ENCODE measurements around the gene FNDC11.

Gene FNDC11

DNA sequence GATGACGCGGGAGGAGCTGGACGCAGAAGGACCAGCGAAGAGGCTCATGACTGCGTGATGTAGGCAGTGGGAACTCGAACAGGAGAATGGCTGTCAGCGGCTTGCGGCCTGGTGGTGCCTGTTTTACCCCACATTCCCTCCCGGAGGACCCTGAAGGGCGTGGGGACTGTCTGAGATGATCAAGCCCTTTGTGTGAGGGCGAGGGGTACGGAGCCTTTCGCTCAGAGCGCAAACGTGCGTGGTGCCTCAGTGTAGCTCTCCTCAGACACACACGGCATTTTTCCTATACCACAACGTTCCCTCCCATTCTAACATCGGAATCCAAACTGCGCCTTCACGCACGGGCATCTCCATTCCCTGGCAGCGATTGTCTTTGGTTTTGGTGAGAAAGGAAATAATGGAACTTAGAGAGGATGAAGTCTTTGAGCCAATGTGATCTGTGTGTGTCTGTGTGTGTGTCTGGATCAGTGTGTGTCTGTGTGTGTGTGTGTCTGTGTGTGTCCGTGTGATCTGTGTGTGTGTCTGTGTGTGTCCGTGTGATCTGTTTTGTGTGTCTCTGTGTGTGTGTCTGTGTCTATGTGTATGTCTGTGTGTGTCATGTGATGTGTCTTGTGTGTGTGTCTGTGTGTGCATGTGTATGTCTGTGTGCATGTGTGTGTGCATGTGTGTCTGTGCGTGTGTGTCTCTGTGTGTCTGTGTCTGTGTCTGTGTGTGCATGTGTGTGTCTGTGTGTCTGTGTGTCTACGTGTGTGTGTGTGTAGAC lies 22.1 kb upstream of the FNDC11 start:
- TF ChIP-seq, protein P1, sequence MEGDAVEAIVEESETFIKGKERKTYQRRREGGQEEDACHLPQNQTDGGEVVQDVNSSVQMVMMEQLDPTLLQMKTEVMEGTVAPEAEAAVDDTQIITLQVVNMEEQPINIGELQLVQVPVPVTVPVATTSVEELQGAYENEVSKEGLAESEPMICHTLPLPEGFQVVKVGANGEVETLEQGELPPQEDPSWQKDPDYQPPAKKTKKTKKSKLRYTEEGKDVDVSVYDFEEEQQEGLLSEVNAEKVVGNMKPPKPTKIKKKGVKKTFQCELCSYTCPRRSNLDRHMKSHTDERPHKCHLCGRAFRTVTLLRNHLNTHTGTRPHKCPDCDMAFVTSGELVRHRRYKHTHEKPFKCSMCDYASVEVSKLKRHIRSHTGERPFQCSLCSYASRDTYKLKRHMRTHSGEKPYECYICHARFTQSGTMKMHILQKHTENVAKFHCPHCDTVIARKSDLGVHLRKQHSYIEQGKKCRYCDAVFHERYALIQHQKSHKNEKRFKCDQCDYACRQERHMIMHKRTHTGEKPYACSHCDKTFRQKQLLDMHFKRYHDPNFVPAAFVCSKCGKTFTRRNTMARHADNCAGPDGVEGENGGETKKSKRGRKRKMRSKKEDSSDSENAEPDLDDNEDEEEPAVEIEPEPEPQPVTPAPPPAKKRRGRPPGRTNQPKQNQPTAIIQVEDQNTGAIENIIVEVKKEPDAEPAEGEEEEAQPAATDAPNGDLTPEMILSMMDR (IDR thresholded peaks at IDR 0.05; ENCODE audit: low read length, missing control alignments): no peak
- H3K4me3 ChIP-seq (replicated peaks; ENCODE audit: low read depth, low read length): no peak overlapping the region
- no peak for DNase-seq (ENCODE audit: low read depth)

DNA sequence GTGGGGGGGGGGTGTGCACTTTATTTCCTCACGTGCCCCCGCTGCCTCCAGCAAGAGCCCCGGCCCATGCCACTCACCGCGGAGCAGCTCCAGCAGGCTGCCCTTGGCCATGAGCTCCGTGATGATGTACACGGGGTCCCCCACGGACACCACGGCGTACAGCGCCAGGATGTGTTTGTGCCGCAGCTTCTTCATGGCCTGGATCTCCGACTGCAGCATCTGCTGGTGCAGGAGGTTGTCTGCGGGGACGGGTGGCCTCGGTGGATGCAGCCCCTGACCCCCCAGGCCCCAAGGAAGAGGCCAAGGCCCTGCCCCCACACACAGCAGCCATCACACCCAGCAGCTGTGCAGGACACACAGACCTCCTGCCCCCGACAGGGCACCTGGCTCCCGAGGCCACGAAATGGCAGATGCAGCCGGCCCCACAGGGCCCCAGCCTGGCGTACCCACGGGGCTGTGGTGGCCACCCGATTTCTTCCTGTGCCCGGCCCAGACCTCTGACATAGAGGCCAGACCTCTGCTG lies 21.4 kb upstream of the FNDC11 start:
- no peak for DNase-seq (ENCODE audit: low read depth)
- H3K4me3 ChIP-seq (replicated peaks; ENCODE audit: low read depth, low read length): no peak overlapping the region
- TF ChIP-seq, protein P1 (IDR thresholded peaks at IDR 0.05; ENCODE audit: low read length, missing control alignments): no peak

DNA sequence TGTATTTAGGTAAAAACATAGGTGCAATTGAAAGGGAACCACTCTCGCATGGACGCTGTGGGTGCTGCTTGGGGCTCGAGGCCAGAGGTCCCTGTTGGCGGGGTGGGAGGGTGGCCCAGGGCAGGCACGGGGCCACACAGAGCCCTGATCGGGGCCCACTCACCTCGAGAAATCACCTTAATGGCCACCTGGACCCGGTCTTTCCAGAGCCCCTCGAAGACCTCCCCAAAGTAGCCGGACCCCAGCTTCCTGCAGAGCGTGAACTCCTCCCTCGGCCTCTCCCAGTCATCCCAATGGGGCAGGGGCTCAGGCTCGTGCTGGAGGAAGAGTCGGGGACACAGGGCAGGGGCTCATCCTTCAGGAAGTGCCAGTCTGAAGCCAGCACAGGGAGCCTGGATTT lies 20.6 kb upstream of the FNDC11 start:
- TF ChIP-seq, protein P1 (IDR thresholded peaks at IDR 0.05; ENCODE audit: low read length, missing control alignments): no peak
- no peak for DNase-seq (ENCODE audit: low read depth)
- H3K4me3 ChIP-seq (replicated peaks; ENCODE audit: low read depth, low read length): no peak overlapping the region

DNA sequence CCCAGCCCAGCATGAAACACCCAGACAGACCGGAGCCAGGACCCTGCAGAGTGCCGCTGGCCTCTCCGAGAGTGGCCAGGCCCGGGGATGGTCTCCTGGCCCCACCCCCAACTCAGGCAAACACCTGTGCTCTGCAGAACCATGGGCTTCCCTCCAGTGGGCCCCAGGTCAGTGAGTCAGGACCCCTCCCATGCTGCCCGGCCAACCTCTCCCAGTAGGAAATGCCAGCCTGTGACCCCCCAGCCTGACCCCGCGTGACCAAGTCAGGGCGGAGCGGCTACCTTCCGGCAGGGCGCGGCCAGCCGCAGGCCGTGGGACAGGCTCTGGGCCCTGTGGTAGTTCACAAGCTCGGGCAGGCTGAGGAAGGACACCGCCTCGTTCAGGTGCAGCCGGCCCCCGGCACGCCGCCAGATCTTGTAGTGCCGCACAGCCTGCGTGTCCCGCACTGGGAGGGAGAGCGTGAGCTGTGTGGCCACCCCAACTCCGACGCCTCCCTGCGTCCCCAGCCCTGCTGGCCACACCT lies 20.0 kb upstream of the FNDC11 start:
- TF ChIP-seq, protein P1 (IDR thresholded peaks at IDR 0.05; ENCODE audit: low read length, missing control alignments): no peak
- DNase-seq (ENCODE audit: low read depth): no peak
- no peak overlapping the region for H3K4me3 ChIP-seq (replicated peaks; ENCODE audit: low read depth, low read length)

DNA sequence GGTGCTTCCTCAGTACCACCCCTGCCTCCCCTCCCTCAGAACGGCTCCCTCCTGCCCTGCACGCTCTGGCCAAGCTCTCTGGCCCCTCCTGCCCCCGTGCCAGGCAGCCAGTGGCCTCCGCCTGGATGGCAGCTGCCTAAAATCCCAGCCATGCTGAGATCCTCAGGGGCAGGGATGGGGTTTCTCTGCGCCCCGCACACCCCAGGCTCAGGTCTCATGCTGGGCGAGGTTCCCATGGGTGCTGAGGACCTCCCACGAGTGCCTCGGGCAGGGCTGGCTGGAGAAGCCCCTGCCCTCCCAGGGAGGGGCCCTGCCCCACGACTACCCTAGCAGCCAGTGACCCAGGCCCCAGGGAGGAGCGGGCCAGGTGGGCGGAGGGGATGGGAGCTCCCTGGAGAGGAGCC lies 19.5 kb upstream of the FNDC11 start:
- no peak overlapping the region for H3K4me3 ChIP-seq (replicated peaks; ENCODE audit: low read depth, low read length)
- TF ChIP-seq, protein P1 (IDR thresholded peaks at IDR 0.05; ENCODE audit: low read length, missing control alignments): no peak
- no peak for DNase-seq (ENCODE audit: low read depth)

DNA sequence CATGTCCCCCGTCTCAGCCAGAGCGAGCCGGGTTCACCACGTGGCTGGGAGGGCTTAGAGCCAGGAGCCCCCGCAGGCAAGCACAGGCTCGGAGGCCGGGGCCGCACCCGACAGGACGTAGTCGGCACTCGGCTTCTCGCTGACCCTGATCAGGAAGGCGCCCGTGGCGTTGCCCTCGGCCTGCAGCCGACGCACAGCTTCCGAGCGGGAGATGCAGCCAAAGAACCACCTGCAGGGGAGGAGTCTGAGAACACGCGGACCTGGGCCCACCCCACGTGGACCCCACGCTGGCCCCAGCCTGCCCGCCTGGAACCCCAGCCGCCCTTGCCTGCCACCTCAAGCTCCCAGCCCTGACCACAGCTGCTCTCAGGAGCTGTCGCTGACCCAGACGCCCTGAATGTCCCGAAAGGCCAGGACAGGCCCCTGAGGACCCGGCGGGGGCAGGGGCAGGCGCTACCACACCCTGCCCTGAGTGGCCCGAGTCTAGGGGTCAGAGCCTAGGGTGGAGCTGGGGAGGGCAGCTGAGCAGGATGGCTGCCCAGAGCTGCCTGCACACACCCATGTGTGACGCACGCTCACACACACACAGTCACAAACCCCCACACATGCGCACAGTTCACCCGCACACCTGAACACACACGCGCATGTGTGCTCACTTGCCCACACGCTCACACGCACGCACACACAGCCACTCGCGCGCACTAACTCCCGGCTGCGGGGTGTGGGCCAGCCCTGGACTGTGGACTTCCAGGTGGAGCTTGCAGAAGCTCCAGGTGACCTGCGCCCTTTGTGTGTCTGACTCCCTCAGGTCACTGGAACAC lies 18.9 kb upstream of the FNDC11 start:
- DNase-seq (ENCODE audit: low read depth): no peak
- TF ChIP-seq, protein P1 (IDR thresholded peaks at IDR 0.05; ENCODE audit: low read length, missing control alignments): no peak
- H3K4me3 ChIP-seq (replicated peaks; ENCODE audit: low read depth, low read length): no peak overlapping the region
